HEK293 (cell line): Measurements from ENCODE around the gene CDH24.

Experiments used
- FEZF1 ChIP-seq: fragments of 450-650 bp; formaldehyde crosslinking; IDR thresholded peaks from 2 replicates; pipeline ENCODE4 v1.5.1; 2016; ENCODE audit warnings: missing biosample characterization, missing genetic modification characterization
- GFI1B ChIP-seq: fragments of 450-650 bp; formaldehyde crosslinking; IDR thresholded peaks from 2 replicates; pipeline ENCODE4 v1.5.1; 2016; ENCODE audit warnings: missing biosample characterization, missing genetic modification characterization
- KLF16 ChIP-seq: fragments of 450-650 bp; formaldehyde crosslinking; IDR thresholded peaks from 2 replicates; pipeline ENCODE4 v1.5.1; 2017; ENCODE audit warnings: missing biosample characterization, missing genetic modification characterization
- MEIS1 ChIP-seq: sonication (generic); formaldehyde crosslinking; IDR thresholded peaks from 2 replicates; pipeline ENCODE4 v1.8.1; 2022; ENCODE audit warnings: missing genetic modification reagents, mild to moderate bottlenecking, borderline replicate concordance
- OSR2 ChIP-seq: fragments of 450-650 bp; formaldehyde crosslinking; IDR thresholded peaks from 2 replicates; pipeline ENCODE4 v1.5.1; 2016; ENCODE audit warnings: missing biosample characterization, missing genetic modification characterization
- OVOL3 ChIP-seq: fragments of 450-650 bp; formaldehyde crosslinking; IDR thresholded peaks from 2 replicates; pipeline ENCODE4 v1.5.1; 2016; ENCODE audit warnings: missing biosample characterization, missing genetic modification characterization
- SP2 ChIP-seq: fragments of 450-650 bp; formaldehyde crosslinking; IDR thresholded peaks from 2 replicates; pipeline ENCODE4 v1.5.1; 2016; ENCODE audit warnings: missing biosample characterization, missing genetic modification characterization
- YY2 ChIP-seq: fragments of 450-650 bp; formaldehyde crosslinking; IDR thresholded peaks from 2 replicates; pipeline ENCODE4 v1.5.1; 2016; ENCODE audit warnings: missing biosample characterization, missing genetic modification characterization
- ZBTB1 ChIP-seq: fragments of 450-650 bp; formaldehyde crosslinking; IDR thresholded peaks from 2 replicates; pipeline ENCODE4 v1.5.1; 2016; ENCODE audit warnings: missing biosample characterization, missing genetic modification characterization
- ZBTB20 ChIP-seq: fragments of 450-650 bp; formaldehyde crosslinking; IDR thresholded peaks from 2 replicates; pipeline ENCODE4 v1.5.1; 2016; ENCODE audit warnings: missing biosample characterization, missing genetic modification characterization
- ZBTB21 ChIP-seq: fragments of 450-650 bp; formaldehyde crosslinking; IDR thresholded peaks from 2 replicates; pipeline ENCODE4 v1.5.1; 2017; ENCODE audit warnings: missing biosample characterization, missing genetic modification characterization
- ZBTB49 ChIP-seq: fragments of 450-650 bp; formaldehyde crosslinking; IDR thresholded peaks from 2 replicates; pipeline ENCODE4 v1.5.1; 2016; ENCODE audit warnings: missing biosample characterization, missing genetic modification characterization, low read depth
- ZFP69B ChIP-seq: fragments of 450-650 bp; formaldehyde crosslinking; IDR thresholded peaks from 2 replicates; pipeline ENCODE4 v1.5.1; 2016; ENCODE audit warnings: missing biosample characterization, missing genetic modification characterization
- ZNF146 ChIP-seq: fragments of 450-650 bp; formaldehyde crosslinking; IDR thresholded peaks from 2 replicates; pipeline ENCODE4 v1.5.1; 2016; ENCODE audit warnings: missing biosample characterization, missing genetic modification characterization
- ZNF155 ChIP-seq: fragments of 450-650 bp; formaldehyde crosslinking; IDR thresholded peaks from 2 replicates; pipeline ENCODE4 v1.5.1; 2016; ENCODE audit warnings: missing biosample characterization, missing genetic modification characterization
- ZNF157 ChIP-seq: fragments of 450-650 bp; formaldehyde crosslinking; IDR thresholded peaks from 2 replicates; pipeline ENCODE4 v1.5.1; 2016; ENCODE audit warnings: missing biosample characterization, missing genetic modification characterization
- ZNF221 ChIP-seq: fragments of 450-650 bp; formaldehyde crosslinking; IDR thresholded peaks from 2 replicates; pipeline ENCODE4 v1.5.1; 2017; ENCODE audit warnings: missing biosample characterization, missing genetic modification characterization, borderline replicate concordance
- ZNF341 ChIP-seq: fragments of 450-650 bp; formaldehyde crosslinking; IDR thresholded peaks from 2 replicates; pipeline ENCODE4; 2016; ENCODE audit warnings: low read depth, missing biosample characterization, missing genetic modification characterization
- ZNF354C ChIP-seq: fragments of 450-650 bp; formaldehyde crosslinking; IDR thresholded peaks from 2 replicates; pipeline ENCODE4 v1.5.1; 2016; ENCODE audit warnings: missing biosample characterization, missing genetic modification characterization, low read depth, borderline replicate concordance
- ZNF394 ChIP-seq: fragments of 450-650 bp; formaldehyde crosslinking; IDR thresholded peaks from 2 replicates; pipeline ENCODE4 v1.5.1; 2016; ENCODE audit warnings: missing biosample characterization, missing genetic modification characterization, mild to moderate bottlenecking, moderate library complexity, borderline replicate concordance
- ZNF449 ChIP-seq: fragments of 450-650 bp; formaldehyde crosslinking; IDR thresholded peaks from 2 replicates; pipeline ENCODE4 v1.5.1; 2017; ENCODE audit warnings: missing biosample characterization, mild to moderate bottlenecking, missing genetic modification characterization, moderate library complexity
- ZNF488 ChIP-seq: fragments of 450-650 bp; formaldehyde crosslinking; IDR thresholded peaks from 2 replicates; pipeline ENCODE4 v1.5.1; 2016; ENCODE audit warnings: missing biosample characterization, missing genetic modification characterization
- ZNF530 ChIP-seq: fragments of 450-650 bp; formaldehyde crosslinking; IDR thresholded peaks from 2 replicates; pipeline ENCODE4 v1.5.1; 2016; ENCODE audit warnings: low read depth, missing biosample characterization, missing genetic modification characterization
- ZNF561 ChIP-seq: fragments of 450-650 bp; IDR thresholded peaks from 2 replicates; pipeline ENCODE4 v1.5.1; 2018; ENCODE audit warnings: missing biosample characterization, missing genetic modification characterization, borderline replicate concordance
- ZNF571 ChIP-seq: fragments of 450-650 bp; formaldehyde crosslinking; IDR thresholded peaks from 2 replicates; pipeline ENCODE4 v1.5.0; 2017; ENCODE audit warnings: missing biosample characterization, missing genetic modification characterization
- ZNF585B ChIP-seq: fragments of 450-650 bp; formaldehyde crosslinking; IDR thresholded peaks from 2 replicates; pipeline ENCODE4 v1.5.1; 2016; ENCODE audit warnings: missing biosample characterization, missing genetic modification characterization
- ZNF623 ChIP-seq: fragments of 450-650 bp; formaldehyde crosslinking; IDR thresholded peaks from 2 replicates; pipeline ENCODE4 v1.5.1; 2016; ENCODE audit warnings: missing biosample characterization, missing genetic modification characterization
- ZNF654 ChIP-seq: fragments of 450-650 bp; formaldehyde crosslinking; IDR thresholded peaks from 2 replicates; pipeline ENCODE4 v1.5.1; 2016; ENCODE audit warnings: low read depth, missing biosample characterization, missing genetic modification characterization
- ZNF670 ChIP-seq: fragments of 450-650 bp; formaldehyde crosslinking; IDR thresholded peaks from 2 replicates; pipeline ENCODE4 v1.5.1; 2016; ENCODE audit warnings: missing biosample characterization, missing genetic modification characterization, low read depth
- ZNF76 ChIP-seq: fragments of 450-650 bp; formaldehyde crosslinking; IDR thresholded peaks from 2 replicates; pipeline ENCODE4; 2016; ENCODE audit warnings: low read depth, missing biosample characterization, missing genetic modification characterization, borderline replicate concordance
- ZNF785 ChIP-seq: fragments of 450-650 bp; formaldehyde crosslinking; IDR thresholded peaks from 2 replicates; pipeline ENCODE4 v1.5.1; 2016; ENCODE audit warnings: missing biosample characterization, missing genetic modification characterization
- ZNF830 ChIP-seq: fragments of 450-650 bp; IDR thresholded peaks from 2 replicates; pipeline ENCODE4 v1.5.0; 2018; ENCODE audit warnings: missing biosample characterization, missing genetic modification characterization, low read depth, mild to moderate bottlenecking, moderate library complexity
- ZNF843 ChIP-seq: fragments of 450-650 bp; formaldehyde crosslinking; IDR thresholded peaks from 2 replicates; pipeline ENCODE4 v1.5.1; 2016; ENCODE audit warnings: missing biosample characterization, missing genetic modification characterization
- ZXDB ChIP-seq: fragments of 450-650 bp; formaldehyde crosslinking; IDR thresholded peaks from 2 replicates; pipeline ENCODE4 v1.5.1; 2016; ENCODE audit warnings: missing biosample characterization, missing genetic modification characterization
- TF ChIP-seq, protein P1 (sequence below): fragments of 450-650 bp; formaldehyde crosslinking; IDR thresholded peaks from 2 replicates; pipeline ENCODE4 v1.5.1; 2016; ENCODE audit warnings: missing biosample characterization, missing genetic modification characterization
- TF ChIP-seq, protein P2 (sequence below): fragments of 450-650 bp; formaldehyde crosslinking; IDR thresholded peaks from 2 replicates; pipeline ENCODE4 v1.5.1; 2017; ENCODE audit warnings: missing biosample characterization, missing genetic modification characterization

The CDH24 gene

GRCh38 chr14:23034498-23035302 lies 22.6 kb downstream of the CDH24 start, which contains the start of gene PSMB5 (continued):
- TF ChIP-seq GFI1B (tag by site-specific recombination) (no peak), YY2 (tag by site-specific recombination) (peak; percentile 95), ZNF785 (tag by site-specific recombination) (no peak), FEZF1 (tag by site-specific recombination) (no peak), ZFP69B (no peak), ZNF670 (tag by site-specific recombination) (no peak), ZNF221 (tag by site-specific recombination) (no peak), KLF16 (tag by site-specific recombination) (peak; percentile 39), OSR2 (0 out of 2 replicates have a peak, but pooled peaks have one; percentile 13), ZNF654 (no peak), ZNF530 (tag by site-specific recombination) (no peak), ZNF76 (peak; percentile 91), ZBTB21 (tag by site-specific recombination) (peak; percentile 95), ZNF623 (tag by site-specific recombination) (peak; percentile 16; the same call in 1 of the 2 replicates), ZNF354C (tag by site-specific recombination) (no peak), ZNF341 (peak; percentile 82), ZNF146 (tag by site-specific recombination) (no peak; the same call in 1 of the 2 replicates), ZBTB49 (tag by site-specific recombination) (no peak), ZNF830 (no peak), ZNF571 (no peak), ZNF585B (no peak), ZNF449 (tag by site-specific recombination) (0 out of 2 replicates have a peak, but pooled peaks have one; percentile 61), ZNF561 (tag by site-specific recombination) (peak; percentile 95), ZBTB20 (peak; percentile 88), ZNF157 (tag by site-specific recombination) (no peak), ZNF843 (tag by site-specific recombination) (no peak), ZNF394 (peak; percentile 12; the same call in 1 of the 2 replicates), ZNF488 (tag by site-specific recombination) (no peak), ZNF155 (tag by site-specific recombination) (no peak), SP2 (peak; percentile 62), OVOL3 (peak; percentile 36; the same call in 1 of the 2 replicates), MEIS1 (no peak), ZBTB1 (tag by site-specific recombination) (no peak), ZXDB (tag by site-specific recombination) (peak; percentile 89)
- TF ChIP-seq, protein P1, sequence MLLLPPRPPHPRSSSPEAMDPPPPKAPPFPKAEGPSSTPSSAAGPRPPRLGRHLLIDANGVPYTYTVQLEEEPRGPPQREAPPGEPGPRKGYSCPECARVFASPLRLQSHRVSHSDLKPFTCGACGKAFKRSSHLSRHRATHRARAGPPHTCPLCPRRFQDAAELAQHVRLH (tag by site-specific recombination), result no peak; the same call in 1 of the 2 replicates
- TF ChIP-seq, protein P2, sequence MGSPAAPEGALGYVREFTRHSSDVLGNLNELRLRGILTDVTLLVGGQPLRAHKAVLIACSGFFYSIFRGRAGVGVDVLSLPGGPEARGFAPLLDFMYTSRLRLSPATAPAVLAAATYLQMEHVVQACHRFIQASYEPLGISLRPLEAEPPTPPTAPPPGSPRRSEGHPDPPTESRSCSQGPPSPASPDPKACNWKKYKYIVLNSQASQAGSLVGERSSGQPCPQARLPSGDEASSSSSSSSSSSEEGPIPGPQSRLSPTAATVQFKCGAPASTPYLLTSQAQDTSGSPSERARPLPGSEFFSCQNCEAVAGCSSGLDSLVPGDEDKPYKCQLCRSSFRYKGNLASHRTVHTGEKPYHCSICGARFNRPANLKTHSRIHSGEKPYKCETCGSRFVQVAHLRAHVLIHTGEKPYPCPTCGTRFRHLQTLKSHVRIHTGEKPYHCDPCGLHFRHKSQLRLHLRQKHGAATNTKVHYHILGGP, result no peak
